Vagina (tissue), 2 donors: ENCODE results near the gene ARHGEF38. TPM values are rescaled to one million over a fixed set of nuclear protein-coding genes. Genes with fewer than 3 reads are reported as not detected.

Experiments
- DNase-seq, 2 donors: peaks; one replicate each; pipeline ENCODE4 v3.0.0-alpha.2; 2017; ENCODE audit errors: extremely low spot score in 2 of 2
- H3K27ac ChIP-seq: fragments of 200-600 bp; sonication (generic); one replicate; pipeline ENCODE4 v1.5.1; 2019
- H3K27me3 ChIP-seq: fragments of 200-600 bp; sonication (generic); one replicate; pipeline ENCODE4 v1.5.1; 2019
- H3K36me3 ChIP-seq, 2 donors: fragments of 200-600 bp; sonication (generic); one replicate each; pipeline ENCODE4 v1.5.1; 2017 to 2019
- H3K4me1 ChIP-seq: fragments of 200-600 bp; sonication (generic); one replicate; pipeline ENCODE4 v1.5.1; 2019
- H3K4me3 ChIP-seq, 2 donors: fragments of 200-600 bp; sonication (generic); 1 replicate in 1 of 2; 2 replicates in 1 of 2; pipeline ENCODE4 v1.5.1; 2016 to 2019
- H3K9me3 ChIP-seq: fragments of 200-600 bp; sonication (generic); one replicate; pipeline ENCODE4 v1.5.1; 2019
- CTCF ChIP-seq, 3 experiments: fragments of 450-650 bp in 2 of 3; fragments of 200-600 bp in 1 of 3; sonication (generic) in 1 of 3; IDR thresholded peaks; one replicate each; pipeline ENCODE4 v1.5.1; 2017 to 2019; ENCODE audit warnings: antibody characterized with exemption in 3 of 3, mild to moderate bottlenecking in 2 of 3, moderate library complexity in 2 of 3
- POLR2A ChIP-seq, 2 donors: fragments of 450-650 bp; IDR thresholded peaks; one replicate each; pipeline ENCODE4 v1.6.1; 2017; ENCODE audit warnings: antibody characterized with exemption in 2 of 2, mild to moderate bottlenecking in 2 of 2, moderate library complexity in 2 of 2
- POLR2AphosphoS5 ChIP-seq, 2 donors: sonication (generic); formaldehyde crosslinking; IDR thresholded peaks; one replicate each; pipeline ENCODE4 v1.9.0; 2017; ENCODE audit warnings: antibody characterized with exemption in 2 of 2, mild to moderate bottlenecking in 2 of 2, low read depth in 1 of 2; ENCODE audit not compliant: insufficient read depth in 1 of 2
- intact Hi-C: fragments of 100-400 bp; cut with DNase I; formaldehyde crosslinking; loops from one replicate; pipeline ENCODE4 v1.15.1; 2023
- total RNA-seq: library from RNA; depleted of rRNA; stranded (reverse); fragments of >200 nt; gene quantifications from one replicate; pipeline ENCODE4 v1.2.3, GENCODE V29; 2016

The ARHGEF38 gene
- total RNA-seq, 1 donor from 2014 or later: not detected

- Histone ChIP-seq H3K4me1 (no peaks in the 10 kb centered on the region), H3K4me3 (no peak overlapping the region), H3K36me3 (no peaks in the 10 kb centered on the region), H3K9me3 (no peaks in the 10 kb centered on the region), H3K27ac (no peak overlapping the region), H3K27me3 (no peaks in the 10 kb centered on the region)
- intact Hi-C loops: no loop called here
- TF ChIP-seq CTCF (IDR thresholded peaks at IDR 0.05) (no peak), POLR2AphosphoS5 (IDR thresholded peaks at IDR 0.05; ENCODE audit: insufficient read depth in 1 of 2, low read depth in 1 of 2) (no peak), POLR2A (IDR thresholded peaks at IDR 0.05) (no peak)
- no peak for DNase-seq
These were observed 16.8 kb downstream of the ARHGEF38 start for GRCh38 chr4:105569057-105569865.

- no peak for DNase-seq
- TF ChIP-seq POLR2AphosphoS5 (IDR thresholded peaks at IDR 0.05; ENCODE audit: insufficient read depth in 1 of 2, low read depth in 1 of 2) (no peak), CTCF (IDR thresholded peaks at IDR 0.05) (no peak), POLR2A (IDR thresholded peaks at IDR 0.05) (no peak)
- no peaks in the 10 kb centered on the region for H3K27me3 ChIP-seq
- H3K9me3 ChIP-seq: no peaks in the 10 kb centered on the region
- no peaks in the 10 kb centered on the region for H3K4me1 ChIP-seq
- no peak overlapping the region for H3K4me3 ChIP-seq
- no peak overlapping the region for H3K27ac ChIP-seq
- intact Hi-C loops: no loop called here
- no peaks in the 10 kb centered on the region for H3K36me3 ChIP-seq
These were observed 17.4 kb downstream of the ARHGEF38 start for GRCh38 chr4:105569866-105570236.

GRCh38 chr4:105572296-105572695, 19.9 kb downstream of the ARHGEF38 start:
- Histone ChIP-seq H3K36me3 (no peaks in the 10 kb centered on the region), H3K9me3 (no peaks in the 10 kb centered on the region), H3K4me3 (no peak overlapping the region), H3K4me1 (no peaks in the 10 kb centered on the region), H3K27me3 (no peaks in the 10 kb centered on the region), H3K27ac (no peak overlapping the region)
- no peak for DNase-seq
- intact Hi-C loops: no loop called here
- TF ChIP-seq POLR2AphosphoS5 (IDR thresholded peaks at IDR 0.05; ENCODE audit: insufficient read depth in 1 of 2, low read depth in 1 of 2): no peak
- TF ChIP-seq POLR2A (IDR thresholded peaks at IDR 0.05): no peak
- TF ChIP-seq CTCF (IDR thresholded peaks at IDR 0.05): no peak

GRCh38 chr4:105586638-105587328, 34.4 kb downstream of the ARHGEF38 start:
- no peaks in the 10 kb centered on the region for H3K4me1 ChIP-seq
- intact Hi-C loops: no loop called here
- no peaks in the 10 kb centered on the region for H3K27me3 ChIP-seq
- no peak overlapping the region for H3K27ac ChIP-seq
- no peaks in the 10 kb centered on the region for H3K9me3 ChIP-seq
- DNase-seq: no peak
- no peak overlapping the region for H3K4me3 ChIP-seq
- H3K36me3 ChIP-seq: no peaks in the 10 kb centered on the region
- TF ChIP-seq POLR2AphosphoS5 (IDR thresholded peaks at IDR 0.05; ENCODE audit: insufficient read depth in 1 of 2, low read depth in 1 of 2) (no peak), CTCF (IDR thresholded peaks at IDR 0.05) (no peak), POLR2A (IDR thresholded peaks at IDR 0.05) (no peak)

- H3K4me1 ChIP-seq: no peaks in the 10 kb centered on the region
- DNase-seq: no peak
- no peaks in the 10 kb centered on the region for H3K36me3 ChIP-seq
- no peaks in the 10 kb centered on the region for H3K9me3 ChIP-seq
- no peaks in the 10 kb centered on the region for H3K27me3 ChIP-seq
- H3K4me3 ChIP-seq: no peak overlapping the region
- intact Hi-C loops: no loop called here
- no peak overlapping the region for H3K27ac ChIP-seq
- TF ChIP-seq POLR2A (IDR thresholded peaks at IDR 0.05) (no peak), CTCF (IDR thresholded peaks at IDR 0.05) (no peak), POLR2AphosphoS5 (IDR thresholded peaks at IDR 0.05; ENCODE audit: insufficient read depth in 1 of 2, low read depth in 1 of 2) (no peak)
These were observed 35.4 kb downstream of the ARHGEF38 start for GRCh38 chr4:105587841-105588240.
